Left lung (tissue), 10 donors: ENCODE data around the gene AMBN. TPM values are rescaled to one million over a fixed set of nuclear protein-coding genes. Genes with fewer than 3 reads are reported as not detected.

Source experiments
- ATAC-seq: fragments of 200-7000 bp; cut with Tn5 transposase; one replicate; pipeline ENCODE4 v1.9.1; 2020; ENCODE audit warnings: moderate library complexity
- DNase-seq, 4 donors: peaks; one replicate each; pipeline ENCODE4 v3.0.0-alpha.2; 2013 to 2020
- H3K27ac ChIP-seq, 2 donors: fragments of 200-600 bp; sonication (generic) in 1 of 2; one replicate each; pipeline versions ENCODE4 v1.5.0 to v1.8.0; 2020 to 2021
- H3K27me3 ChIP-seq, 2 donors: fragments of 200-600 bp; sonication (generic) in 1 of 2; one replicate each; pipeline versions ENCODE4 v1.5.0 to v1.8.0; 2020 to 2021
- H3K36me3 ChIP-seq, 2 donors: fragments of 200-600 bp; sonication (generic) in 1 of 2; one replicate each; pipeline versions ENCODE4 v1.5.0 to v1.8.0; 2020 to 2021
- H3K4me1 ChIP-seq, 2 donors: fragments of 200-600 bp; one replicate each; pipeline ENCODE4 v1.8.0; 2021
- H3K4me3 ChIP-seq, 2 donors: fragments of 200-600 bp; sonication (generic) in 1 of 2; one replicate each; pipeline versions ENCODE4 v1.5.0 to v1.8.0; 2020 to 2021; ENCODE audit warnings: mild to moderate bottlenecking in 1 of 2
- H3K9me3 ChIP-seq, 2 donors: fragments of 200-600 bp; sonication (generic) in 1 of 2; one replicate each; pipeline versions ENCODE4 v1.5.0 to v1.8.0; 2020 to 2021
- intact Hi-C, 2 donors: fragments of 100-400 bp; cut with DNase I; formaldehyde crosslinking; loops; one replicate each; pipeline versions ENCODE4 v1.11.2 to v1.14.2; 2022
- polyA plus RNA-seq, 6 donors: library from polyadenylated mRNA; unstranded; fragments of 120-200 nt; gene quantifications; one replicate each; pipeline ENCODE4 v1.2.1, GENCODE V29; 2013; ENCODE audit not compliant: insufficient read length in 6 of 6
- total RNA-seq, 2 donors: library from RNA; stranded (reverse); fragmentation: NEBNext Ultra II Directional; extraction: Animal tissue kit (Norgen Biotek cat#: 25700); gene quantifications; one replicate each; pipeline ENCODE4 v1.2.1, GENCODE V29; 2021
- TF ChIP-seq, protein P1 (sequence below), 2 donors: fragments of 200-600 bp; sonication (generic) in 1 of 2; IDR thresholded peaks; one replicate each; pipeline versions ENCODE4 v1.5.0 to v1.8.0; 2021; ENCODE audit warnings: antibody characterized with exemption in 2 of 2
- donor health status: DM: no; HTN: yes; CAD: no.
- donor health status: DM: no; HTN: no; CAD: no.

Gene AMBN
- total and polyA plus RNA-seq, 8 donors: not detected

DNA sequence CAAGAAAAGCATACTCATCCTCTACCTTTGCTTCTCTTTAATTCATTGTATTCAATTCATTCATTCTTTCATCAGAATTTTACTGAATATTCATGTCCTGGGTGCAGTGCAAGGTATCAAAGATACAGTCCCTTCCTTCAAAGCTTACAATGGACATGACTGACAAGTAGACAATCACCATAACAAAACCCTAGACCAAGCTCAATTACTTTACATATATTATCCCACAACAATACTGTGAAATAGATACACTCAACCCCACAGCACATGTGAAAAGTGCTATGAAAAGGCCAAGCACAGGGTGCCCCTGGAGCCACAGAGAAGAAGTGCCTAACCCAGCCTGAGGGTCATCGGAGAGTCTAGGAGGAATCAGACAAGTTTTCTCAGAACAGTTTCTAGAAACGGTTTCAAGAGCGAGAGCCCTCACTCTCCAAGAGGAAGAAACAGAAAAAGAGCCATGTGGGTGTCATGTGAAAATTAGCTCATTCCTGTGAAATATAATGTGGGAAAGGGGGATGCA lies 15.3 kb downstream of the AMBN start:
- ATAC-seq (no peak), DNase-seq (no peak)
- no peaks in the 10 kb centered on the region for H3K36me3 ChIP-seq
- H3K4me1 ChIP-seq: no peaks in the 10 kb centered on the region
- H3K27ac ChIP-seq: no peak overlapping the region
- H3K9me3 ChIP-seq: no peaks in the 10 kb centered on the region
- TF ChIP-seq, protein P1, sequence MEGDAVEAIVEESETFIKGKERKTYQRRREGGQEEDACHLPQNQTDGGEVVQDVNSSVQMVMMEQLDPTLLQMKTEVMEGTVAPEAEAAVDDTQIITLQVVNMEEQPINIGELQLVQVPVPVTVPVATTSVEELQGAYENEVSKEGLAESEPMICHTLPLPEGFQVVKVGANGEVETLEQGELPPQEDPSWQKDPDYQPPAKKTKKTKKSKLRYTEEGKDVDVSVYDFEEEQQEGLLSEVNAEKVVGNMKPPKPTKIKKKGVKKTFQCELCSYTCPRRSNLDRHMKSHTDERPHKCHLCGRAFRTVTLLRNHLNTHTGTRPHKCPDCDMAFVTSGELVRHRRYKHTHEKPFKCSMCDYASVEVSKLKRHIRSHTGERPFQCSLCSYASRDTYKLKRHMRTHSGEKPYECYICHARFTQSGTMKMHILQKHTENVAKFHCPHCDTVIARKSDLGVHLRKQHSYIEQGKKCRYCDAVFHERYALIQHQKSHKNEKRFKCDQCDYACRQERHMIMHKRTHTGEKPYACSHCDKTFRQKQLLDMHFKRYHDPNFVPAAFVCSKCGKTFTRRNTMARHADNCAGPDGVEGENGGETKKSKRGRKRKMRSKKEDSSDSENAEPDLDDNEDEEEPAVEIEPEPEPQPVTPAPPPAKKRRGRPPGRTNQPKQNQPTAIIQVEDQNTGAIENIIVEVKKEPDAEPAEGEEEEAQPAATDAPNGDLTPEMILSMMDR (IDR thresholded peaks at IDR 0.05): no peak
- no peaks in the 10 kb centered on the region for H3K27me3 ChIP-seq
- H3K4me3 ChIP-seq: no peak overlapping the region
- intact Hi-C loops: no loop called here

DNA sequence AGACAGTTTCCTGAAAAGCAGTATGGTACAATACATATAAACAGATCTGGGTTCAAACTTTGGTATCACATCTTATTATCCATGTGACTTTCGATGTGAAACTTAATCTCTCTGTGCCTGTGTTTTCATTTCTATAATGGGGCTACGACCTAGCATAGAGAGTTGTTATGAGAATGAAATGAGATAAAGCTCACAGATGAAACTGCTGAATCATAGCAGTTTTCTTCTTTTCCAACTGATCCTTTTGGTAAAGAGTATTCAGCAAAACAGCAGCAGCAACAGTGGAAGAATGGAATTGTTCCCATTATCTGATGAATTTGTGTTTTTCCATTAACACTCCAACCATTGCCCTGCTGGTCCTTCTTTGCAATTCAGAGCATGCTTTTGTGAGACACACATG lies 16.3 kb downstream of the AMBN start:
- no peaks in the 10 kb centered on the region for H3K4me1 ChIP-seq
- intact Hi-C loops: no loop called here
- H3K27me3 ChIP-seq: no peaks in the 10 kb centered on the region
- no peaks in the 10 kb centered on the region for H3K9me3 ChIP-seq
- ATAC-seq (no peak), DNase-seq (no peak)
- no peaks in the 10 kb centered on the region for H3K36me3 ChIP-seq
- no peak overlapping the region for H3K27ac ChIP-seq
- no peak overlapping the region for H3K4me3 ChIP-seq
- TF ChIP-seq, protein P1 (IDR thresholded peaks at IDR 0.05): no peak

DNA sequence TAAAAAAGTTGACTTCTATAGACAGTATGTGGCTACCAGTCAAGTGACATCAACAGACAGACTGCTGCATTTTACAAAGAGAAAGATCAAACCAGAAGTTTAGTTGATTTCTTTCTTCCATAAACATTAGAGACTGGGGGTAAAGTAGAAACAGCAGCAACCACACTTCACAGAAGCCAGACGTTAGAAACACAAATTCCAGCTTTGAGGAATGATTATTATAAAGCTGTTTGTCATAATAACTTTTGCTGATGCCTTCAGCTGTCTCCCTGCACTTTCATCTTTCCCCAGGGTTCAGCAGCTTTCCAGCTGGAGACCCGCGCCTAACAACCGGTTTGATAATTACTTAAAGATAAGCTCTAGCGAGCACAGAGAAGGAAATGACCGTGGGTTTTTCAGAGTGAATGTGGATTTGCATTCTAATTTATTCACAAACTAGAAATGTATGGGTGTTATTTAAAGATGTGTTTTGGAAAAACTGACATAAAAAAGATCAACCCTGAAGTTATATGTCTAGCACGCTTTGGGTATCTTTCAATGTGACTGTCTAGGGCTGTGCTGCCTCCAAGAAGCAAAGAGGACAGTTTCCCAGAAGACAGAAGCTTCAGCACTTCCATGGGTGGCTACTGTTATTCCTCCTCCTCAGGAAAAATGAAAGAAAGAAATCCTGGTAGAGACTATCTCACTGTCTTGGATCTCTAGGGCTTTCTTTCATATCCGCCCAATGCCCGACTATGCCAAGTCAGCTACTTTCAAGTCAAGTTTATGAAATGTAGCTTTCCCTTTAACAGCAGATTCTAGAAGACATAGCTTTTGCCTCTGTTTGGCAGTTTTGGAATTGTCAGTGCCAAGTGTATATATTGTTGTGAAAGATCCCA lies 21.5 kb downstream of the AMBN start:
- H3K9me3 ChIP-seq: no peaks in the 10 kb centered on the region
- no peaks in the 10 kb centered on the region for H3K4me1 ChIP-seq
- H3K36me3 ChIP-seq: no peaks in the 10 kb centered on the region
- H3K27ac ChIP-seq: no peak overlapping the region
- H3K4me3 ChIP-seq: no peak overlapping the region
- peak in 2 of 4 donors; percentile 60 to 62 for DNase-seq
- no peaks in the 10 kb centered on the region for H3K27me3 ChIP-seq
- ATAC-seq: peak; percentile 45
- intact Hi-C loops: no loop called here
- TF ChIP-seq, protein P1 (IDR thresholded peaks at IDR 0.05): no peak

DNA sequence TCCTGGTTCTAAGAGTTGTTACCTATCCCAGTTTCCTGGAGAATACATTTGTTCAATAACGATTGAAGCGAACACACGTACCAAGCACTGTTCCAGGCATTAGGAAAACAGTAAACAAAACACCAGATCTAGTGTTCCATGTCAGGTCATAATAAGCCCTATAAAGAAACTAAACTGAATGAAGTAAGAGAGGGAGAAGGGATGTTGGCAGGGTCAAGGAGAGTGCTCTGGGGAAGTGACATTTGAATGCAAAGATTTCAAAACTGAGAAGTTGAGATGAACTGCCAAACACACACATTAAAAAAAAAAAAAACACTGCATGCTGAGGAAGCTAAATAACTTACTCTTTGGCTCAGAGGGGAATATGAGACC lies 22.1 kb downstream of the AMBN start:
- no peaks in the 10 kb centered on the region for H3K27me3 ChIP-seq
- DNase-seq: peak in 1 of 4 donors; percentile 53
- peak; percentile 34 for ATAC-seq
- TF ChIP-seq, protein P1 (IDR thresholded peaks at IDR 0.05): no peak
- intact Hi-C loops: no loop called here
- H3K4me3 ChIP-seq: no peak overlapping the region
- no peaks in the 10 kb centered on the region for H3K36me3 ChIP-seq
- no peak overlapping the region for H3K27ac ChIP-seq
- no peaks in the 10 kb centered on the region for H3K4me1 ChIP-seq
- no peaks in the 10 kb centered on the region for H3K9me3 ChIP-seq

DNA sequence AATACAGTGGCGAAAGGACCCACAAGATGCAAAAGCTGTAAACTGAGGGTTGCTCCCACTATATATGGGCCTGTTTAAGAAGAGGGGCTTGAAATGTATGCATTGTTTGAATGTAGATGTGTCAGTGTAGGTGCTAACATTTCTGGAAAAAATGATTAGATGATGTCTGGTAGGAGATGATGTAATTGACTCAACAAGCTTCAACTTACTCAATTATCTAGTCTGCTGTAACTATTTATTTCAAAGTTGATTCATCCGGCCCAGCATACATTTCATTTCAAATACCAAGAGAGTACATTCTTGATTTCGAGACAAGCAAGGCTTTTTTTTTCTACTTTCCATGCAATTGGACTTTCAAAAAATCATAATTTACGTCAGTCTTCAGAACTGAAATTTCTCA lies 27.2 kb downstream of the AMBN start:
- TF ChIP-seq, protein P1 (IDR thresholded peaks at IDR 0.05): no peak
- no peaks in the 10 kb centered on the region for H3K4me1 ChIP-seq
- H3K9me3 ChIP-seq: no peaks in the 10 kb centered on the region
- H3K4me3 ChIP-seq: no peak overlapping the region
- ATAC-seq: no peak
- DNase-seq: no peak
- H3K27ac ChIP-seq: no peak overlapping the region
- H3K36me3 ChIP-seq: no peaks in the 10 kb centered on the region
- H3K27me3 ChIP-seq: no peaks in the 10 kb centered on the region
- intact Hi-C loops: no loop called here
